GM21786 (cell line): ENCODE measurements around the gene SF3B3.
A peak's percentile ranks its signal among the peaks of the same experiment; 100 is the strongest.

Source experiments
- ATAC-seq: cut with Tn5 transposase; IDR thresholded peaks from one replicate; pipeline ENCODE4 v1.9.1; 2021; ENCODE audit not compliant: unreplicated experiment

The SF3B3 gene

GRCh38 chr16:70523743-70524398 is at the start of gene SF3B3:
SF3B3 (plus strand) TSS chr16:70523816; CDS start chr16:70526657, 2,841 bp downstream.
- ATAC-seq: peak; percentile 40

GRCh38 chr16:70474320-70475053 is 49.1 kb upstream of the SF3B3 start:
- no peak for ATAC-seq

GRCh38 chr16:70475054-70475871 is 48.4 kb upstream of the SF3B3 start:
- ATAC-seq: no peak

GRCh38 chr16:70476272-70477020 is 47.2 kb upstream of the SF3B3 start:
- peak; percentile 93 for ATAC-seq

GRCh38 chr16:70478169-70478568 is 45.4 kb upstream of the SF3B3 start:
- no peak for ATAC-seq

GRCh38 chr16:70478912-70479341 is 44.7 kb upstream of the SF3B3 start:
- ATAC-seq: no peak

GRCh38 chr16:70480127-70481105 is 43.2 kb upstream of the SF3B3 start:
- no peak for ATAC-seq

GRCh38 chr16:70481929-70482536 is 41.6 kb upstream of the SF3B3 start:
- ATAC-seq: no peak

- ATAC-seq: no peak
Observed at GRCh38 chr16:70482624-70483023, 41.0 kb upstream of the SF3B3 start.

- ATAC-seq: peak; percentile 84
Observed at GRCh38 chr16:70483426-70483825, 40.2 kb upstream of the SF3B3 start.

- no peak for ATAC-seq
Observed at GRCh38 chr16:70484867-70485266, 38.7 kb upstream of the SF3B3 start.

GRCh38 chr16:70490261-70490660 is 33.4 kb upstream of the SF3B3 start:
- no peak for ATAC-seq

- no peak for ATAC-seq
Observed at GRCh38 chr16:70493802-70494201, 29.8 kb upstream of the SF3B3 start.

GRCh38 chr16:70494202-70494770 is 29.3 kb upstream of the SF3B3 start:
- ATAC-seq: no peak

GRCh38 chr16:70494777-70495176 is 28.8 kb upstream of the SF3B3 start:
- ATAC-seq: no peak

- no peak for ATAC-seq
Observed at GRCh38 chr16:70495425-70496182, 28.0 kb upstream of the SF3B3 start.

GRCh38 chr16:70496513-70496912 is 27.1 kb upstream of the SF3B3 start:
- no peak for ATAC-seq

GRCh38 chr16:70508752-70509151 is 14.9 kb upstream of the SF3B3 start:
- ATAC-seq: no peak
